A673 (cell line): ENCODE results near the gene KCNMA1.

Source experiments
- EZH2 ChIP-seq: fragments of 200-600 bp; sonication (generic); IDR thresholded peaks from 2 replicates; pipeline ENCODE4 v1.6.1; 2017; ENCODE audit warnings: borderline replicate concordance, low read depth, mild to moderate bottlenecking, mixed read lengths, antibody characterized with exemption, low read length; ENCODE audit not compliant: poor library complexity, severe bottlenecking
- TF ChIP-seq, protein P1 (sequence below): fragments of 300-800, 200-600 bp; sonication (generic); conservative IDR thresholded peaks from 2 replicates; pipeline ENCODE4 v1.5.1; 2017; ENCODE audit warnings: low read depth, mild to moderate bottlenecking, antibody characterized with exemption, low read length, moderate library complexity, mixed read lengths

DNA sequence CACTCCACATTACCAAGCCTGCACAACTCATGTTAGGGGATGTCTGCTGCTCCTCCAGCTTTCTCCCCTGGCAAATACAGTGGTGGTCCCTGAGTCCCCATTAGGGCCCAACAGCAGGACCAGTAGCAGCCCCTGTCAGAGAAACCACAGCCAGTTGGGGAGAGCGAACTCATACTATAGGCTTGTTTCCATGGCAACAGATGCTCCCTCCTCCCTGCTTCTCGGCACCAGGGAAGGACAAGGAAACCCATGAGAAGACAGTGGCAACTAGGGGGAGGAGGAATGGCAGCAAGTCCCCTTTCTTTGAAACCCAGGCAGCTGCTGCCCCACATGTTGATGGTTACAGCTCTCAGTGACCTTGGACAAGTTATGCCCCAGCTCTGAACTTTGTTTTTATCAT is 326.4 kb downstream of the KCNMA1 start:
- TF ChIP-seq, protein P1, sequence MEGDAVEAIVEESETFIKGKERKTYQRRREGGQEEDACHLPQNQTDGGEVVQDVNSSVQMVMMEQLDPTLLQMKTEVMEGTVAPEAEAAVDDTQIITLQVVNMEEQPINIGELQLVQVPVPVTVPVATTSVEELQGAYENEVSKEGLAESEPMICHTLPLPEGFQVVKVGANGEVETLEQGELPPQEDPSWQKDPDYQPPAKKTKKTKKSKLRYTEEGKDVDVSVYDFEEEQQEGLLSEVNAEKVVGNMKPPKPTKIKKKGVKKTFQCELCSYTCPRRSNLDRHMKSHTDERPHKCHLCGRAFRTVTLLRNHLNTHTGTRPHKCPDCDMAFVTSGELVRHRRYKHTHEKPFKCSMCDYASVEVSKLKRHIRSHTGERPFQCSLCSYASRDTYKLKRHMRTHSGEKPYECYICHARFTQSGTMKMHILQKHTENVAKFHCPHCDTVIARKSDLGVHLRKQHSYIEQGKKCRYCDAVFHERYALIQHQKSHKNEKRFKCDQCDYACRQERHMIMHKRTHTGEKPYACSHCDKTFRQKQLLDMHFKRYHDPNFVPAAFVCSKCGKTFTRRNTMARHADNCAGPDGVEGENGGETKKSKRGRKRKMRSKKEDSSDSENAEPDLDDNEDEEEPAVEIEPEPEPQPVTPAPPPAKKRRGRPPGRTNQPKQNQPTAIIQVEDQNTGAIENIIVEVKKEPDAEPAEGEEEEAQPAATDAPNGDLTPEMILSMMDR = no peak
- TF ChIP-seq EZH2 = no peak
